NCI-H2196 treated with DMSO at 0.1 percent for 48 hours (cell line): ENCODE data around the gene KIF26B.
"Not testable (repeated sequence)": the region's sequence is repeated elsewhere in the genome, so short reads cannot be mapped to it uniquely, and the experiment has no call there.

Source experiments
- DNase-seq: peaks from one replicate; lab custom pipeline; 2025; ENCODE audit not compliant: unreplicated experiment; lab: John Stamatoyannopoulos, UW

Gene KIF26B

DNA sequence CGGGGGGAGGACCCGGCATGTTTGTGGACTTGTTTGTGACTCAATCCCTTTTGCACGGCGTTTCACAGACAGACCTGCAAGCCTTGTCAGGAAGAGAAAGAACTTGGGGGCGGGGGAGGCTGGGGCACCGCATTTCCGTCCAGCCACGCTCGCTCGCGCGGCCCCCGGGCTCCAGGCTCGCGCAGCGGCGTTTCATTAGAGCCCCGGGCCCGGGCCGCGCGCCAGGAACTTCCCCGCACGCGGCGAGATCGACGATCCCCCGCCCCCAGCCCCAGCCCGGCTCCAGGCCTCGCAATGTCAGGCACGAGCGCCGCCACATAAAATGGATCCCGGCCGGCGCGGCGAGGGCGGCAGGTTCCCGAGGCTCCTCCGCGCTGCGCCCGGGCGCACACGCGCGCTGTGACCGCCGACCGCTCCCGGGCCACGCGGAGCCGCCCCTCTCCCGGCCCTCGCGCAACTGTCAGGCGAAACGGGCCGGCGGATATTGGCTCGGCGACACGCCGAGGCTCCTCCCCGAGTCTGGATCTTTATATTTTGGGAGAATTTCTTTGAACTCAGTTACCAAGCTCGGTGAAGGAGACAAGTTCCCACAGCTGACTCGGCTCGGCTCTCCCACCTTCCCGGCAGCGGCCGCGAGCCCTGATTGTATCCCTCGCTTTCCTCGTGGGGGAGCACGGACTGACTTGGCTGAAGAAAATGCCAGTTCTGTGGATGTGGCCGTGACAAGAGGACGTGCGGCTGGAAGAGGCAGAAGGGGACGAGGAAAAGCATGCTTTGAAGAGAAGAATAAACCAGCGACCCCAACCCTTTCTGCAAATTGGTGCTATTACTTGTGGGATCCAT is at the start of gene KIF26B:
TSS of gene KIF26B (plus strand) at position 557 of the 843 bp plus-strand sequence. CDS start 440 bp downstream, outside the sequence.
- DNase-seq = no peak

DNA sequence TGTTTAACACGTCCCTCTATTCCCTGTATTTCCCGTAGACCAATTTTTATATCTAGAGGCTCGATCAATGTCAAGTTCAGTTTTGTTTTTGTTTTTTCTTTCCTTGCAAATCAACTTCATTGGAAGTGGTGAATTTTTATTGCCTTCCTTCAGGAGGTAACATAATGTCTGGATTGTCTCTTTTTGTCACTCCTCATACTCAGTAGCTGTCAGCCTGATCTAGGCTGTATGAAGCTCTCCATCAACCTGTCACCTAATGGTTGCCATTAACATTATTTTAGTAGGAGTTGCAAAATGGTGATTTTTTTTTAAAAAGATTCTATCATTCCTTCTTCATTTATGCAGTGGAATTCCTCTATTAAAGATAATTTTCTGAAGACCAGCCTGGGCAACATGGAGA is 49.7 kb upstream of the KIF26B start:
- DNase-seq = no peak

GRCh38 chr1:245105815-245106410 is 48.9 kb upstream of the KIF26B start:
- DNase-seq = no peak

- no peak for DNase-seq
Measured at GRCh38 chr1:245107776-245108114, 47.0 kb upstream of the KIF26B start.

DNA sequence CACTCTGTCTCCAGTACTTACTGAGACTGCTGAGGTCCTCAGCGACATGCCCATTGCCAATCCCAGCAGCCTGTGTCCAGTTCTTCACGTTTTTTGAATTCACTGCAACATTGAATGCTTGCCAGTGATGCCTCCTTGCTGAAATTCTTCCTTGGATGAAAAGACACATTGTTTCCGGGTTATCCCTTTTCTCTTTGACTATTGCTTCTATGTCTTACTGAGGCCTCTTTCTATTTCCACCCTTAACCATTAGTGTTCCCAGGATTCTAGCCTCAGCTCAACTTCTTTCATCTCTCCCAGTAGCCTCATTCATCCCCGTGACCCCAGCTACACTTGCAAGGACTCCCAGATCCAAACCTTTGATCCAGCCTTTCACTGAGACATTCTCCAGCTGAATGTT is 46.5 kb upstream of the KIF26B start:
- DNase-seq = no peak

DNA sequence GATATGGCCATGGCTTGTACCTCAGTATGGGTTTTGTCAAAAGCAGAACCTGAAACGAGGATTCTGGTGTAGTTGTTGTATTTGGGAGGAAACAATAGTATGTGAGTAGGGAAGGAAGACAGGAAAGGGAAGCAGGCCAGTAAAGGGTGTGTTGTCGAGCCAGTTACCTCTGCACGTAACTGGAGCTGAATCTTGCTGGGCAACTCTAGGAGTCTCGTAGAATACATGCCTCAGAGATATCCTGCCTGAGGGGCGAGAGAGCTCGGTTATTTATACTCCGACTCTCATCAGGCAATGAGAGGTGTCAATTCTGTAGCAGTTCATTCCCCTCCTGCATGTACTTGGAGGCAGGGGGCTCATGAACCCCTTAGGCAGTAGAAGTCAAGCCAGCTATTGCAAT is 45.9 kb upstream of the KIF26B start:
- no peak for DNase-seq

GRCh38 chr1:245110406-245110805 is 44.4 kb upstream of the KIF26B start:
- DNase-seq = no peak

- DNase-seq = no peak
Measured at GRCh38 chr1:245111073-245111472, 43.7 kb upstream of the KIF26B start.

GRCh38 chr1:245113649-245114048 is 41.1 kb upstream of the KIF26B start:
- no peak for DNase-seq

GRCh38 chr1:245116131-245116530 is 38.7 kb upstream of the KIF26B start:
- no peak for DNase-seq

DNA sequence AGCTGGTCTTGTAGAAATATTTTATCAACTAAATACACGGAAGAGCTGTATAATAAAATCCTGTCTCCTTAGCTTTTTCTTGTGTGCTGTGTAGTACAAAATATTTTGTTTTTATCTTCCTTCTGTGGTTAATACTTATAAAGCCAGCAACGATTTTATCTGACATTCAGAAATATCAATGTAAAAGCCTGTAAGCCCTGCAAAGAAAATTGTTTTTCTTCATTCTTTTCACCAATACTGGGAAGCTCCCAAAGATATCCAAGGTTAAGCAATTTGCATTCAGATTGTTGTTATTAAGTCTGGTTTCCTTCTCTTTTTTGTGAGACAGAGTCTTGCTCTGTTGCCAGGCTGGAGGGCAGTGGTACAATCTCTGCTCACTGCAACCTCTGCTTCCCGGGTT is 38.0 kb upstream of the KIF26B start:
- no peak for DNase-seq

DNA sequence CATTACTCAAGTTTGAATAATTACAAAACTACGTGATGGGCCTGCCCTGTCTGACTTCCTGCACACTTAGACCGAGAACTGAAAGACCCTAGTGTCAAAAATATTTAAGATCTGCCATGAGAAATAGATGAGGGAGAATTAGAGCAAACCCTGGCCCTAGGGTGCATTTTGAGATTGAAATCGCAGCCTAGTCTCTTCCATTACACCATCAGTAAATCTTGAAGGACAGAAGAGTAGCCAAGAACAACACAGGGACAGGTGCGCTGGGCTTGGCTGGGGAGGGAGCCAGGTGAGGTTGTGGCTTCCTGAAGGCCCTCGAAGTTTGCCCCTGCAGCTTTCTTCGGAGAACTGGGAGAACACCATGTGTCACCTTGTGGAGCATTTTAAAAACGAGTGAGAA is 36.7 kb upstream of the KIF26B start:
- DNase-seq = no peak

- DNase-seq = no peak
Measured at GRCh38 chr1:245118806-245119205, 36.0 kb upstream of the KIF26B start.

GRCh38 chr1:245121523-245121922 is 33.3 kb upstream of the KIF26B start:
- DNase-seq = no peak

DNA sequence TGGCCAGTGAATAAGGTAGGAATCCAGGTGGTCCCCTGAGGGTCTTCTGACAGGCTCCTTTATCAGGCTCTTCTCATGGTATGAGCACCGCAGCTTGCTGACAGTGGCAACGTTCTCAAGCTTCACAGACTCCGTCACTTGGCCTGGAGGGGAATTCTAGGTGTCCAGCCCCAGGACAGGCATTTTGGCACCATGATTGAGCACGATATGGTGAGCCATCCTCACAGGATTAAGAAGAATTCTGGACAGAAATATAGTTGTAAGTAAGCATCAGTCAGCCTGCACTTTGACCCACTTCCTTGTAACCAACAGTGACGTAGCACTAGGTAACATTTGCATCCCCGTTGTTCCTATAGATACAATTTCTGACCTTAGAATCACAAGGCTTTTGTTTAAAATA is 30.5 kb upstream of the KIF26B start:
- DNase-seq = no peak

- DNase-seq = no peak
Measured at GRCh38 chr1:245124644-245125043, 30.1 kb upstream of the KIF26B start.

DNA sequence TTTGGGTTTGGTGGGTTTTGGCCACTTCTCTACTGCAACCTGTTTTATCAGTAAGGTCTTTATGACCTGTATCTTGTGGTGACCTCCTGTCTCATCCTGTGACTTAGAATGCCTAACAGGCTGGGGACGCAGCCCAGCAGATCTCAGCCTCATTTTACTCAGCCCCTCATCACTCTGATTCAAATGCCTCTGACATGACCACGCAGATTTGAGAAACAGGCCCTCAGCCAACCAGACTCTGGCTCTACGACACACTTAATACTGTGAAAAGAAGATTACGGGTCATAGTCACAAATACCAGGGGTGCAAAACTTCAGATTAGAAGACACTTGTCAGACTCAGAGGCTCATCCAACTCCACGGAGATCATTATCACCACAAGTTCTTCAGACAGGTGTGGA is 28.3 kb upstream of the KIF26B start:
- no peak for DNase-seq

DNA sequence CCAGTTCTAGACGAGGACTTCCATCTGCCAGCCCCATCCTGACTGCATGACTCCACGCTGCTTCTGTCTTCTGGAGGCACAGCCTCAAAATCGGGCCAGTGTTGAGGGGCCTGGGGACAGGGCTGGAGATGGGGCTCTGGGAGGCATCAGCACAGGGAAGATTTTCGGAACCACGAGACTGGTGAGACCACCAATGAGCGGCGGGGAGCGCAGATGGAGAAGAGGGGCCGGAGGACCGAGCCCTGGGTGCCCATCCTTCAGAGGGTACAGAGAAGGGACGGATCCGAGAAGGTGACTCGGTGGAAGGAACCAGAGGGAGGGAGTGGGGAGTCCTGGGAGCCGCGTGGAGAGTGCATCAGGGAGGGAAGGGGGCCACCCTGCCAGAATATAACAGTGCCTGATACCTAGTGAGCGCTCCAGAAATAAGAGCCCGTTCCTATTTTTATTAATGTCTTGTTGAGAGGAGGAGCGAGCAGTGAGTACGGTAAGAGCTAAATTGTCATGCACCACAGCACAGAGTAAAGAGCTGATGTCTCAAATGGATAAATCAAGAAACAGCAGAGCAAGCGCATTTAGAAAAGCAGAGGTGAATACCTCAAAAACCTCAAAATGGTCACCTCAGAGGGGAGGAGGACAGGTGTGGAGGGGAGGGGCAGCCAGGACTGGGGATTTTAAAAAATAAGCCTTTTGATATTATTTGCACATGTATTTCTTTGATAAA is 26.2 kb upstream of the KIF26B start:
- DNase-seq = no peak

GRCh38 chr1:245129319-245130240 is 25.2 kb upstream of the KIF26B start:
- no peak for DNase-seq

DNA sequence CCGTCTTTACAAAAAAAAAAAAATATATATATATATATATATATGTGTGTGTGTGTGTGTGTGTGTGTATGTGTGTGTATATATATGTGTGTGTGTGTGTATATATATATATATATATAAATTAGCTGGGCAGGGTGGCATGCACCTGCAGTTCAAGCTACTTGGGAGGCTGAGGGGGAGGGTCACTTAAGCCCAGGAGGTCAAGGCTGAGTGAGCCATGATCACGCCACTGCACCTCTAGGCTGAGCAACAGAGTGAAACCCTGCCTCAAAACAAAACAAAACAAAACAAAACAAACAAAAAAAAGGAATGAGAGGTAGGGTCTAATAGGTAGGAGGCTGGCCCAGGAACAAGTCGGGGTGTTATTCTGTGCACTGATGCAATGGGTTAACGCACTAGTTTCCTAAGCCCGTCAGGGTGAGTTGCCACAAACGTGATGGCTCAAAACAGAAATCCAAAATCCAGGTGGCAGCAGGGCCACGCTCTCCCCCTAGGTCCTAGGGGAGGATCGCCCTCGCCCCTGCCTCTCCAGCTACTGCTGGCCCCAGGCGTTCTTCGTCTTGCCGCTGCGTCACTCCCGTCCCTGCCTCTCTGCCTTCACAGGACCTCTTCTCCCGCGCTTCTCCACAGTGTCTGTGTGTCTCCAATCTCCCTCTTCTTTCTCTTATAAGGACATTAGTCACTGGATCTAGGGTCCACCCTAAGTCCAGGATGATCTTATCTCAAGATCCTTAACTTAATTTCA is 24.3 kb upstream of the KIF26B start:
- not testable (repeated sequence) for DNase-seq
